Psoas muscle (tissue), 8 donors: ENCODE measurements around the gene BMPER. TPM values are rescaled to one million over a fixed set of nuclear protein-coding genes. Genes with fewer than 3 reads are reported as not detected.

Source experiments
- ATAC-seq, 4 donors: fragments of 200-7000 bp; cut with Tn5 transposase; one replicate each; pipeline ENCODE4 v1.9.1; 2020; ENCODE audit warnings: moderate library complexity in 3 of 4, mild to moderate bottlenecking in 2 of 4
- DNase-seq, 2 donors: peaks; one replicate each; pipeline ENCODE4 v3.0.0-alpha.2; 2020
- H3K27ac ChIP-seq: fragments of 200-600 bp; one replicate; pipeline ENCODE4 v1.8.0; 2022
- H3K27me3 ChIP-seq, 3 donors: fragments of 200-600 bp in 1 of 3; one replicate each; pipeline versions ENCODE4 v1.6.1 to v1.8.0; 2013 to 2022; ENCODE audit warnings: low read length in 2 of 3, mild to moderate bottlenecking in 2 of 3, moderate library complexity in 1 of 3; ENCODE audit not compliant: insufficient read depth in 3 of 3
- H3K36me3 ChIP-seq, 2 donors: fragments of 200-600 bp in 1 of 2; one replicate each; pipeline versions ENCODE4 v1.6.1 to v1.8.0; 2013 to 2022; ENCODE audit warnings: low read depth in 1 of 2, mild to moderate bottlenecking in 1 of 2, moderate library complexity in 1 of 2; ENCODE audit not compliant: insufficient read depth in 1 of 2
- H3K4me1 ChIP-seq: fragments of 200-600 bp; one replicate; pipeline ENCODE4 v1.8.0; 2022
- H3K4me3 ChIP-seq: fragments of 200-600 bp; one replicate; pipeline ENCODE4 v1.8.0; 2022; ENCODE audit warnings: mild to moderate bottlenecking
- H3K9me3 ChIP-seq: fragments of 200-600 bp; one replicate; pipeline ENCODE4 v1.8.0; 2022
- WGBS, 3 donors: extraction: QIAGEN DNeasy Blood & Tissue Kit; methylation state at CpG; one replicate each; pipeline versions ENCODE4 v1.1.6 to v1.1.7; 2013; 5-methylcytosine and 5-hydroxymethylcytosine counted together
- intact Hi-C, 2 donors: fragments of 100-400 bp; cut with DNase I; formaldehyde crosslinking; loops; one replicate each; pipeline versions ENCODE4 v1.11.0 to v1.14.2; 2022
- polyA plus RNA-seq, 3 donors: library from polyadenylated mRNA; stranded (reverse); fragments of 200-250 nt; gene quantifications; one replicate each; pipeline ENCODE4 v1.2.3, GENCODE V29; 2013
- total RNA-seq, 4 donors: library from RNA; stranded (reverse); fragmentation: NEBNext Ultra II Directional in 2 of 4; extraction: Animal tissue kit (Norgen Biotek cat#: 25700) in 2 of 4; gene quantifications; one replicate each; pipeline versions ENCODE4 v1.2.1 to v1.2.4, GENCODE V29; 2021 to 2023
- TF ChIP-seq, protein P1 (sequence below): fragments of 200-600 bp; IDR thresholded peaks from one replicate; pipeline ENCODE4 v1.8.0; 2022; ENCODE audit warnings: antibody characterized with exemption
- donor health status: healthy with polysubstance abuse.
- donor health status: DM: no; HTN: no; CAD: no; lungs with moderate emphysema.
- donor health status: Bipolar disorder and iron deficiency.
- donor health status: healthy.
- donor health status: DM: yes; HTN: yes; CAD: no.
- donor health status: DM: no; HTN: no; CAD: no.
- donor health status: DM: no; HTN: no; CAD: no.
- donor health status: DM: yes; HTN: yes; CAD: no.

BMPER gene
- total and polyA plus RNA-seq, 7 donors: 1.0 to 7.6 (median 2.4) TPM

DNA sequence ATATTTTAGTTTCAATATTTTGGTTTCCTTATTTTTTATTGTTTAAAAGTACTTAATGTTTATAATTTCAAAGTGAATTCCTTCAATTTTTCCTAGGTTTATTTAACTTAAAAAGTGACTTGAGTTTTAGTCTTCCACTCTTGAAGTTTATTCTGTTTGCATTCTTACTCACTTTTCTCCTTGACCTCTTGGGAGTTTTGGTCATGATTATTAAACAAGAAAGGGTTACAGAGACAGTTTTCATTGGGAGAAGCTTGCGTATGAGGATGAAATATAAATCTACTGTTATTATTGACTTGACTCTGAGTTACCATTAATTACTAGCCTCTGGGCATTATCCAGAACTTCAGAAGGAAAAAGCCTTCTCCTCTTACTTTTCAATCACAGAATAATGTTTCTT lies 216.0 kb downstream of the BMPER start:
- H3K4me1 ChIP-seq: no peaks in the 10 kb centered on the region
- no peak overlapping the region for H3K27ac ChIP-seq
- peaks cover 17% of the 10 kb centered on the region for H3K9me3 ChIP-seq
- no peak for DNase-seq
- WGBS, 3 donors: 64 to 92% (median 79%) methylated on average over 1 of the region's 1 CpG
- H3K36me3 ChIP-seq: no peaks in the 10 kb centered on the region
- TF ChIP-seq, protein P1, sequence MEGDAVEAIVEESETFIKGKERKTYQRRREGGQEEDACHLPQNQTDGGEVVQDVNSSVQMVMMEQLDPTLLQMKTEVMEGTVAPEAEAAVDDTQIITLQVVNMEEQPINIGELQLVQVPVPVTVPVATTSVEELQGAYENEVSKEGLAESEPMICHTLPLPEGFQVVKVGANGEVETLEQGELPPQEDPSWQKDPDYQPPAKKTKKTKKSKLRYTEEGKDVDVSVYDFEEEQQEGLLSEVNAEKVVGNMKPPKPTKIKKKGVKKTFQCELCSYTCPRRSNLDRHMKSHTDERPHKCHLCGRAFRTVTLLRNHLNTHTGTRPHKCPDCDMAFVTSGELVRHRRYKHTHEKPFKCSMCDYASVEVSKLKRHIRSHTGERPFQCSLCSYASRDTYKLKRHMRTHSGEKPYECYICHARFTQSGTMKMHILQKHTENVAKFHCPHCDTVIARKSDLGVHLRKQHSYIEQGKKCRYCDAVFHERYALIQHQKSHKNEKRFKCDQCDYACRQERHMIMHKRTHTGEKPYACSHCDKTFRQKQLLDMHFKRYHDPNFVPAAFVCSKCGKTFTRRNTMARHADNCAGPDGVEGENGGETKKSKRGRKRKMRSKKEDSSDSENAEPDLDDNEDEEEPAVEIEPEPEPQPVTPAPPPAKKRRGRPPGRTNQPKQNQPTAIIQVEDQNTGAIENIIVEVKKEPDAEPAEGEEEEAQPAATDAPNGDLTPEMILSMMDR: no peak
- intact Hi-C loops: no loop called here
- no peak for ATAC-seq
- H3K27me3 ChIP-seq: no peaks in the 10 kb centered on the region
- H3K4me3 ChIP-seq: no peak overlapping the region

DNA sequence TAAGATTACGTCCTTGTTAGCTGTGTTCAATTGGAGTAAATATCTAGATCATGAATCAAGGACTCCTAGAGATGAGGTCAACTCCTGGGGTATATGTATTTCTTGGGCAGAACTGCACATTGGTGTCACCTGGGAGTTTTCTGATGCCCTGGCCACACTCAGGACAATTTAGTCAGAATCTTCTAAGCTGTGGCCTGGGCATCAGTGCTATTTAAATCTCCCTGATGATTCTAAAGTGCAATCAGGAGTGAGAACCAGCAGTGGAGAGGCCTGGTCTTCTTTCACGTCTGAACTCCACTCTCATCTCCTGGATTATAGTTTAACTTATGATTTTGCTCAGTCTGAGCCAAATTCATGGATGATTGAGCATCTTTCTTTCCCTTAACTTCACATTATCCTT lies 218.0 kb downstream of the BMPER start:
- TF ChIP-seq, protein P1: no peak
- H3K9me3 ChIP-seq: peaks cover 17% of the 10 kb centered on the region
- no peaks in the 10 kb centered on the region for H3K4me1 ChIP-seq
- DNase-seq: no peak
- H3K36me3 ChIP-seq: no peaks in the 10 kb centered on the region
- H3K27me3 ChIP-seq: no peaks in the 10 kb centered on the region
- intact Hi-C loops: no loop called here
- H3K27ac ChIP-seq: no peak overlapping the region
- H3K4me3 ChIP-seq: no peak overlapping the region
- 78 to 86% (median 79%) methylated on average over 2 of the region's 2 CpGs for WGBS, 3 donors
- ATAC-seq: no peak

DNA sequence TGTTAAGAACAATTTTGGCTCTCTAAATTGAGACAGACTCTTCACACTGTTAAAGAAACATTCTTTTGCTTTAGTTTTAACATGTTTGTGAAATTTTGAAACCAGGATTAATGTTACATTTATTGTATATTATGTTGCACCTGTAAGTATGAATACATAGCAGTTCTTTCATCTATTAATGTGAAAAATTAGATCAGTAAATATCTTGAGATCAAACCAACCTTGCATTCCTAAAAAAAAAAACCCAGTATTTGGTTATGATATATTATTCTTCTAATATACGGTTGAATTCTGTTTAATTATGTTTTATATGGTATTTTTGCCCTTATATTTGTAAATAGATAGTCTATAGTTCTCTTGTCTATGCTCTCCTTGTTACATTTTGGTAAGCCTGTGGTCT lies 219.4 kb downstream of the BMPER start:
- no peak for DNase-seq

DNA sequence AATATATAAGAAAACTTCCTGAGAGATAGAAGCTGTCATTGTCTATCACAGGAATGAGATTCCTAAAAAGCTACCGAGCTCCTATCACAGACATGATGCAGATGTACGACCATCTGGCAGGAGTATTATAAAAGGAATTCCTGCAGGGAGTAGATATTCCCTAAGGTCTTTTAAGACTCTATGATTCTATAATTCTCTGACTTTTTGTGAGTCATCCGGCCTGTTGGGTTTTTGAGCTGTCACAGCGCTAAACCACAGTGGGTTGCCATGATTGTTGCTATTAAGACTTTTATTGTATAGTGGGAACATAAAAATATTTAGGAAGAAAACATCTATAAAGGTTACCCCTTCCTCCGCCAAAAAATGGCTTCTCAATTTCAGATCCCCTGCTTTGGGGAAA lies 223.4 kb downstream of the BMPER start:
- intact Hi-C loops: no loop called here
- Histone ChIP-seq H3K9me3 (peaks cover 17% of the 10 kb centered on the region), H3K4me1 (no peaks in the 10 kb centered on the region), H3K27me3 (no peaks in the 10 kb centered on the region), H3K27ac (no peak overlapping the region), H3K4me3 (no peak overlapping the region), H3K36me3 (no peaks in the 10 kb centered on the region)
- WGBS, 3 donors: 49 to 54% (median 54%) methylated on average over 5 of the region's 5 CpGs
- no peak for DNase-seq
- TF ChIP-seq, protein P1: no peak
- ATAC-seq: no peak

More for the DNA sequence above, 219.4 kb downstream of the BMPER start:
- TF ChIP-seq, protein P1: no peak
- H3K4me3 ChIP-seq: no peak overlapping the region
- 0 to 66% (median 59%) methylated on average over 1 of the region's 1 CpG for WGBS, 3 donors
- H3K27ac ChIP-seq: no peak overlapping the region
- no peaks in the 10 kb centered on the region for H3K27me3 ChIP-seq
- ATAC-seq: no peak
- H3K36me3 ChIP-seq: no peaks in the 10 kb centered on the region
- H3K4me1 ChIP-seq: no peaks in the 10 kb centered on the region
- intact Hi-C loops: no loop called here
- peaks cover 17% of the 10 kb centered on the region for H3K9me3 ChIP-seq
